Right forelimb (tissue), 1 donor: Measurements from ENCODE around the gene CTSE.
A peak's percentile ranks its signal among the peaks of the same experiment; 100 is the strongest.
"Not testable (repeated sequence)": the region's sequence is repeated elsewhere in the genome, so short reads cannot be mapped to it uniquely, and the experiment has no call there.

Experiments used
- DNase-seq: peaks from one replicate; pipeline ENCODE4 v3.0.0-alpha.2; 2018

The CTSE gene

DNA sequence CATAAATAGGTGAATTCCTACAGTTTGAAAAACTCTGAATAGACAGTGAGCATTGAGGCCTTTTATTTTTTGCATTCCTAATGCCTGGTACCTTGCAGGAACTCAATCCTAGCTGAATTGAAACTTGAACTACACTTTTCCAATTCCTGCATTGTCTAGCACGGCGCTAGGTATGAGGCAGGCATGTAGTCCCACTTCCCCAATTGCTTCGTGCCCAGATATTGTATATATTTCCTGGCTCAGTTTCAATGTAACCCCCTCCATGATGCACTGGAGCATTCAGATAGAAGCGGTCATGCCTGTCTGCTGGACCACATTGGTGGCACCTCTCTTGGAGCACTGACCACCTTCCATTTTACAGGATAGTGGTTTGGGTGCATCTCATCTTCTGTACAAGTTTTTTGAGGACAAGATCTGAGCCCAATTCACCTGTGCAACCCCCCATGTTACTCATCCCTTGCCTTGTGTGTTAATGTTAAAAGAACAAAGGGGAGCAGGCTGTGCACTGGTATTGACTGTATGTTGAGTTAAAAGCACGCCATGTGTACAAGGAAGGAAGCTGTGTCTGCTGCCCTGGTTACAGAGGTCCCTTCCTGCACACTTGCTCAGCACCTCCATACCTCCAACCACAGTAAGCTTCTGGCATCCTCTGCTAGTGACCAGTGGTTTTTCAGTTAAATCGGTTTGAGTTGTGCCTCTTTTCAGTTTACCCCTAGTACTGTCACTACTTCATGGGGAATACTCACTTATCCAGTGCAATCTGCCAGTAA is 10.5 kb downstream of the CTSE start:
- DNase-seq: no peak

DNA sequence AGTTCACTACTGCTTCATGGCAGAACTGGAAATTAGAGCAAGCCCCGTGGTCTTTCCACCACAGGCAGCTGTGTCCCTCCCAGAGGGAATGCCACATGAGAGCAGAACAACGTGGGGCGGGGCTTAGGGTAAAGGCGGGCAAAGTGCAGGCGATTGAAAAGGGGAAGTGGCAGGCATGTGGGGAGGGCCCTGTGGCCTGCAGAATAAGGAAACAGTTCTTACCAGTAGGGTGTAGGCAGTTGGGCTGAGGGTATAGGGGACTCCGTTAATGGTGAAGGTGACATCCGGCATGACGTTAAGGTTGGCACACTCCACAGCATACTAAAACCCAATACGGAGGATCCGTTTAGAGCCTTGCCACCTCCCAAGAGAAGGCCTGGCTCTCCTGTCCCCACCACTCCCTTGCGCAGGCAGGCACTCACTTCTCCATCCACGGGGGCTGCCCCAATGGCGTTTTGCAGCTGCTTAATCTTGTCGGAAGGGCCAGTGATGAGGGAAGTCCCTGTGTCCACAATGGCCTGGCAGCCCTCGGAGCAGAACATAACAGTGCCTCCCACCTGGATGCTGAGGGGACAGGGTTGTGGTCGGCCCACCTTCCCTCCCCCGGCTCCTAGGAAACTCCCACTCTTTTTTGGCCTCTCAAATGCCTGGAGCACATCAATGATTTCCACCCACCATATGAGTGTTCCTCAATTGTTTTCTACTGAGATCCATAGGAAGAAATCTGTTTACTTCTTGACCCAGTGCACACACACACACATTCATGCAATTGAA is 11.4 kb downstream of the CTSE start:
- peak; percentile 60 for DNase-seq

DNA sequence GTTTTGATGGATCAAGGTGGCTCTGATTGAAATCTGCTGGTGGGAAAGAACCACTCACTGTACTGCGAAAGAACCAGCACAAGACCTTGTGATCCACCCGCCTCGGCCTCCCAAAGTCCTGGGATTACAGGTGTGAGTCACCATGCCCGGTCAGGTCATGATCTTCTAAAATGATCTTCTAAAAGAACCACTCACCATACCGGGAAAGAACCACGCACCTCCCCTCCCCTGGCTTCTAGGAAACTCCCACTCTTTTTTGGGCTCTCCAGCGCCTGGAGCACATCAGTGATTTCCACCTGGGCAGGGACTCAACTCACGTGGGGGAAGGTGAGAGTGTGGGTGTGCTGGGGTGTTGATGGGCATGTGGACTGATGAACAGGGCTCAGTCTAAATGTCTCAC is 12.6 kb downstream of the CTSE start:
- no peak for DNase-seq

DNA sequence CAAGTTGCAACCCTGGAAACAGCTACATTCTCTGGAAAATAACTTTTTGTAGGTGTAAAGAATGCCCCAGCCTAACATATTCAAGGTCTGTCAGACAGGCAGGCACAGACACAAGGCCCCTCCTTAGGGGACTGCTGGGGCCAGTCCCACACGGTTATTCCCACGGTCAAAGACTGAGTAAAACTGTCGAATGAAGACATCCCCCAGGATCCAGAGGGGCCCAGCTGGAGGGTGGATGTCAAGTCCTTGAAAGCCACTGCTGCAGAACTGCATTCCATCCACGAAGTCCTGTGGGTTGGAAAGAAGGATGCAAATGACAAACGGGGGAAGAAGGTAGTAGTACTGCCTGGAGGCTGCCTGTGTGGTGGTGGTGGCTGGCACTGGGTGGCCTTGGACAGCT is 13.6 kb downstream of the CTSE start:
- DNase-seq: no peak

DNA sequence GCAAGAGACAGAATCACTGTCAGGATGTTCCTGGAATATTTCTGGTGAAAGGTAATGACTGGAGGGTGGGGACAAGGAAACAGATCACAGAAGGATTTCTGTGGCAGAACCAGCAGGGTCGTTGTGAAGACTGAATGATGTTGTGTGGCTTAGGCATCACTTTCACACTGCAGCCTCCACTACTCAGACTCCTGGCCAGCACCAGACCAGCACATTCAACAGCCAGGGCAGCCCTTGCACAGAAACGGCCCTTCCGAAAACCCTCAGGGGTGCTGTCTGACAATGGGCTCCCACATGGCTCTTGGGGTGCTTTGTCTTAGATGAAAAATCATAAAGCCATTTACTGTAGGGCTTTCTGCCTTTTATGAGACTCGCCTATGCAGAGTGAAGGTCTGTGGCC is 16.7 kb downstream of the CTSE start:
- DNase-seq: no peak

DNA sequence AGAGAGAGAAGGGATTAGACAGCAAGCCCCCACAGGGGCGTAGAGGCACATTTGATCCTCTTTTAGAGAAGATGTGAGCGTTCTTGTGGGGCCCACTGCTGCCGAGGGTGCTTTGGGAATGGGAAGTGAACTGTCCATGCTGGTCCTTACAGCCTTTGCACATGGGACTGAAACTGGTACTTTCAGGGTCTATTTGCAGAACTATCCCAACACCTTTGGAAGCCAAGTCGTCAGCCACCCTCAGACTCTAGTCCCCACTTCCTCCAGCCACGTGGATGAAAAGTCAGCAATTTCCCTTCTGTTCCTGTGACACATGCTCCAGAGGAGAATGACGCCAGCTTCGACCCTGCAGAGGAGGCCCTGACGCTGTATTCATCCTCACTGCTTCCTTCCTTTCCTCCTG is 17.9 kb downstream of the CTSE start:
- no peak for DNase-seq

DNA sequence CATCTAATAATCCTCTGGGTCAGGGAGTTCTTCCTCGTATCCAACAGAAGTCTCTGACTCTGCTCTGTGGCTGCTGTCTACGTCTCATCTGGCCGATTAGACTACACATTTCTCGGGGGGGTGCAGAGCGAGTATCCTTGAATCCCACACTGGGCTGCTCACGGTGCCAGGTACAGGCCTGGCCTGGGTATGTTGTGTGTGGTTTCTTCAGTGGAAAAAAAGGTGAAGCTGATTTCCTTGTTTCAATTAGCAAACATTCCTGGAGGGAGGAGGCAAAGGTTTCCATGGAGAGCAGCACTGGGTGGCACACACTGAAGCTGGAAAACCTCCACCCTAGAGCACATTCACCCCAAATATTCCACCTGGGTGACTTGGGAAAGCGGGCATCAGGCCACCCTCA is 18.5 kb downstream of the CTSE start:
- no peak for DNase-seq

DNA sequence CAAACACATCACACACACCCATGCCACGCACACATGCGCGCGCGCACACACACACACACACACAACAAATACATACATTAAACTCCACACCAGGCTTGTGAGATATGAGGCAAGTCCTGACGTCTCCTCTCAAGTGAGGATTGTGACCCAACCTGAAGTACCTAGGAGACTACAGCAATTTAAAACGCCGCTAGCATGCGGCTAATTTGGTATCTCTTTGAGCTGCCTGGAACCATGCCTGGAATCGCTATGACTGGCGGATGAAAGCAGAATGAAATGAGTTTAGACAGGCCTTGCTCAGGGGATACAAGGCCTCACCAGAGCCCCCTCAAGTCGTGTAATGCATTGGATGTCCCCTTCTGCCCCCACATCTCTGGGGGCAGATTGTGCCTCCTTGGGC is 18.9 kb downstream of the CTSE start:
- DNase-seq: no peak

DNA sequence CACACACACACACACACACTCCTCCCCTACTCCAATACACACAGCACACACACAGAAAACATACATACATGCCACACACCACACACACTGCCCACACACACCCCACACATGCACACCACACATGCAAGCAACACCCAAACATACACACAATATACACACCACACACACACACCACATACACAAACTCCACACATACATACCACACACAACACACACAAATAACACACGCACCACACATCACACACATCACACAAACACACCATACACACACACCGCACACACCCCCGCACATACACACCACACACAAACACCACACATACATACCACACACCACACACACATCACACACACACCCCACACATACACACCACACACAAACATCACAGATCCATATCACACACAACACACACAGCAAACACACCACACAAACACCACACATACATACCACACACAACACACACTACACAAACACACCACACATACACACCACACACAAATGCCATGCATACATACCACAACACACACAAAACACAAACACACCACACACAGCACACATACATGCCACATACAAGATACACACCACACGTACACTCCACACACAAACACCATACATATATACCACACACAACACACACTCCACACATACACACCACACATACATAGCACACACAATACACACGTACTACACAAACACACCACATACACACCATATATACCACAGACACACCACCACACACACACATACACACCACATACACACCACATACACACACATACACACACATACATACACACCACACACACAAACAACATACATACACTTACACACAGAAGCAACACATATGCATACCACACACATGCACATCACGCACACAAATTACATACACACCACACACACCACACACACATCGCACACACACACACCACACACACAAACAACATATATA is 19.6 kb downstream of the CTSE start:
- no peak for DNase-seq

DNA sequence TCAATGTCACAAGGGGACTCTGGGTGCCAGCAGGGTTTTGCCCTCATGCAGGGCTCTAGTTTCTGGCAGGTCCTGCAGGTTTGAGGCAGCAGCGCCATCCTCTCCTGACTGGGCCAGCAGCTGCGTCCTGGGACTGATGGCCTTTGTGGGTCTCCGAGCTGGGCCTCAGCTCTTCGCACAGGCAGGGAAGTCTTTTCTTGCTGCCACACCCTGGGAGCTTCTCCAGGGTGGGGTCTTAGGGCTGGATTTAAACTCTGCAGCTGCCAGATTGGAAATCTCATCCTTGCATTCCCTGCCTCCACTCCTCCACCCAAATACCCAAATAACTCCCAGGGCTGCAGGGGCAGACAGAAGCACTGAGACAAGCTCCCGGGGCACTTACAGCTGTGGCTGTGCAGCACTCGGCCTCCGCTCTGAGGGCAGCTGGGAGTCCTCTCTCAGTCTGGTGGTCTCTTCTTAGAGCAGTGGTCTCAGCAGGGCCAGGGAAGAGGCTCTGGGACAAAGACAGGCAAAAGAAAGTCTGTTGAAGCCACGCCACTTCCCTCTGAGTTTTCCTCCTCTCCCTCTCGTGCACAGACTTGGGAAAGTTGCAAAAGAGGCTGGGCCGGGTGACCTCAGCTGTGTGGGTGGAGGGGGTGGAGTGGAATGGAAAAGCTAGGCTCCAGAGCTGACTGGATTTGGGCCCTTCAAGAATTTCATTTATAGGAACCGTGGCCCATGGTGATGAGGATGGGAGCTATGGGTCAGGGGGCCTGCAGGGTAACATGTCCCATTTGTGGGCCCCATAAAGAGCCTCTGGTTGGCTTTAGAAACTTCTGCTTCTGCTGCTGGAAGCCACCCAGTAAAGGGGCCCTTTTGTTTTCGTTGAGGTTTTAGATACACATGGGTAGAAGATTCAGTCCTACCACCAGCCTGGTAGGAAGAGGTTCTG is 20.6 kb downstream of the CTSE start, which contains the start of gene RAB7B:
Gene RAB7B (minus strand): TSS at position 525 of the 931 bp plus-strand sequence. CDS start 9,260 bp downstream, outside the sequence.
- DNase-seq: peak; percentile 81

DNA sequence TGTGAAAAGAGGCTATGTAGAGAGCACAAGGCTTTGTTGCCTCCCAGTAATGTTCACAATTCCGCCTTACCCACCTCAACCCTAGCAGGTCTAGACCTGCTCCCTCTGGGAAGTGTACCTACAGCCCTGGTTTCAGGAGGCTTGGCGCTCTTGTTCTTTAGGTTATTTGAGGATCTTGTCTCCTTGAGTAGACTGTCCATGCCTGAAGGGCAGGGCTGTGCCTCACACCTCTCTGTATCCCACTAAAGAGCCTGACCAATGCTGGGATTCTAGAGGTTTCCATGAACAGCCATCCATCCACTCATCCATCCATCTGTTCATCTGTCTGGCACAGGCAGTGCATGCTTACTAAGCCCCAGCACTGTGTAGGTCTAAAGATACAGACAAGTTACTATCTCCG is 21.5 kb downstream of the CTSE start:
- DNase-seq: no peak

DNA sequence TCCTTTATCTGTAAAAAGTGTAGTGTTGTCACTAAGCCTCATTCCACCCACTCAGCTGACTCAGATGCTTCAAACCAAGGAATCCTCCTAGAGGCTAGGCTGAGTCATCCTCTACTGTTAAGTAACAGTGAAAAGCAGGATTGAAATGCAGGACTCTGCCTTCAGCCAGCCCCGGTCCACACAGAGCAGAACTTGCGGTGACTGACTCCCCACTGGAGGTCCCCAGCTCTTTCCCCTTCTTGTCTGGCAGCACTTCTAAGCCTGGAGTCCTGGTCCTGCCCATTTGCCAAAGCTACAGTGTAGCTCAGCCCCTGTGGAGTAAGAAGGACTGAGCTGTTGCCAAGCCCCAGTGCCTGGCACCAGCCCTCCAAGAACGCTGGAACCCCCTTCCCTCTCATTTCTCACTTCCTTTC is 22.2 kb downstream of the CTSE start:
- no peak for DNase-seq

DNA sequence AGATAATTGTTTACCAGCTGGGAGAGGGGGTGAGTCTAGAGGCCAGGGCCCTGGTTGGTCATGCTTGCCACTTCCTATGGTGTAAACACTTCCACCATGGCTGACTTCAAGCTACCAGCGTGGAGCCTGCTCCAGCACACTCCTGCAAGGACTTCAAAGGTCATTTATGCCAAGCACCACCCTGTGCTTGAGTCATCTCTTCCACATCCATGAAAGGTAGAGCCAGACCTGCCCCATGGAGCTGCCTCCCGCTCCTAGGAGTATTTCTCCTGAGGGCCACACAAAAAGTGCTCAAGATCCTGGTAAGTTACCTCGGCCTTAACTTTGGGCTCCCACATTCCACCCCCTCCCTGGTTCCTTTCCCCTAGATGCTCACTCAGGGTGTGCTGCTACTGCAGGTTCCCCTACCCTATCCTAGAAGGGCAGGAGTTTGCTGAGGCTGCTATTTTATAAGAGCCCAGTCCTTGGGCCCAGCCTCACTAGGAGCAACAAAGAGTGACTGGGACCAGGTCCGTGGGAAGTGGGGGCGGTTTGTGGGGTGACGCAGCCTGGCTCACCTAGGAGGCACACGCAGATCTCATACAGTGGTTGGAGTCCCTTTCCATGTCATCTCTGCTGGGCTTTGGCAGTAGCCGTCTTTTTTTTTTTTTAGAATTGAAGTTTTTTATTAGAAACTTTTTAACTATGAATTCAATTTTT is 22.9 kb downstream of the CTSE start:
- DNase-seq: no peak

DNA sequence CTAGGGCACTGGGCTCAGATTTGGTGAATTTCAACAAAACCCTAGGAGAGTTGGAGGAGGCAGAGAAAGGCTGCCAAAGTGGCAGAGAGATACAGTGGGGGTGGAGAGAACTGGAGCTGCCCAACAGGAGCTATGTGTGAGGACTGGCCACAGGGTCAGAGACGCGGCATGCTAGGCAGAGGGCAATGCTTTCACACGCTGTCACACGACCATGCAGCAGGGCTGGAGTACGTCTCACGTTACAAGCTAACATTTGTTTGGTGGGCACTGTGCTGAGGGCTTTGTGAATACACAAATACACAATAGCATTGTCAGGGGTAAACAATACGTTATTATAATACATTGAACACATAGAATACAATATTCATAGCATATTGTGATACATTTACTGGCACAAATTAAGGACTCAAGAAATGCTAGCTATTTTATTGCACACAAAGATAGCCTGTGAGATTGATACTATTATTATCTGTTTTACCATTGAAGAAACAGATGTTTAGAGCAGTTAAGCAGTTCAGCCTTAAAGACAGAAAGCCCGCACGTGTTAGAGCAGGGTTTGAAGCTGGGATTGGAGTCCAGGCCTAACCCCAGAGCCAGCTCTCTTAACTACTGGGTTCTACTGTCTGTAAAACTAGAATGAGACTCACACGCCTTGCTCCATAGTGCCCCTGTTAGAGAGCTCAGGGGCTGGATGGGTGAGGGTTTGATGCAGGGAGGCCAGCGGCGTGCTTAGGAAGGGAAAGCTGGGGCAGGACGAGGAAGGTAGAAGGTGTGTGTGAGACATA is 25.0 kb downstream of the CTSE start:
- no peak for DNase-seq

DNA sequence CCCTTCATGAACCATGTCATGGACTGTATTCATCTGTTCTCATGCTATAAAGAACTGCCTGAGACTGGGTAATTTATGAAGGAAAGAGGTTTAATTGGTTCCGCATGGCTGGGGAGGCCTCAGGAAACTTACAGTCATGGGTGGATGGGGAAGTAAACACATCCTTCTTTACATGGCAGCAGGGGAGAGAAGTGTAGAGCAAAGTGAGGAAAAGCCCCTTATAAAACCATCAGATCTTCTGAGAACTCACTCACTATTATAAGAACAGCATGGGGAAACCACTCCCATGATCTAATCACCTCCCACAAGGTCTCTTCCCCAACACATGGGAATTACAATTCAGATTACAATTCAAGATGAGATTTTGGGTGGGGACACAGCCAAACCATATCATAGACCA is 27.1 kb downstream of the CTSE start:
- not testable (repeated sequence) for DNase-seq

DNA sequence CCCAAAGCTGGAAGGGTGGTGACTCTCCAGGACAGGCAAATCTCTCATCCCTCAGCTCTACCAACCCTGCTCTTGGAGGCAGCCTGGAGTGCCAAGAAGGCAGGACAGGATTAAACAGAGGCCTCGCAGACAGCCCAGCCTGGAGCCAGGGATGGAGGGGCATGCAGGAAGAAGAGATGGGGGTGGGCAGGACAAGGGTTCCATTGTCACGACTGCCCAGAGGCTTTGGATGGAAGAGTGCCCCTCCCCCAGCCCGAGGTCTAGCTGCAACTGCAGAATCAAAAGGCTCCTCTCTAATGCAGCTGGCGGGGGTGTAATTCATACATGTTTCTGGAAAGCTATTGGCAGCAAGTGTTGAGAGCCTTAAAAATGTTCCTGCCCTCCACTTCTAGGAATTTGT is 29.3 kb downstream of the CTSE start:
- DNase-seq: peak; percentile 70

DNA sequence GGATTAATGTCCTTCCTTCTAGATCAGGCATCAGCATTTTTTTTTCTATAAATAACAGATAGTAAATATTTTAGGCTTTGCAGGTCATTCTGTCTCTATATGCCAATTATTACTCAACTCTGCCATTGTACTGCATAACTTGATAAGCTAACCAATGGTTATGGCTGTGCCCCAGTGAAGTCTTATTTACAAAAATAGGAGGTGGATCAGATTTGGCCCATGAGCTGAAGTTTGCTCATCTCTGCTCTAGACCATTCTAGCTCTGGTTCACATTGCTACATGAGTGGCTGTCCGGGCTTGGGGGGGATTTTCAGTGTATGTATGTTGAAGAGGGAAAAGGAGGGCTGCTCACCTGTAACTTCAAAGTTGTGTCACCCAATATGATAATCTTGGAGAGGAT is 30.6 kb downstream of the CTSE start:
- DNase-seq: no peak

DNA sequence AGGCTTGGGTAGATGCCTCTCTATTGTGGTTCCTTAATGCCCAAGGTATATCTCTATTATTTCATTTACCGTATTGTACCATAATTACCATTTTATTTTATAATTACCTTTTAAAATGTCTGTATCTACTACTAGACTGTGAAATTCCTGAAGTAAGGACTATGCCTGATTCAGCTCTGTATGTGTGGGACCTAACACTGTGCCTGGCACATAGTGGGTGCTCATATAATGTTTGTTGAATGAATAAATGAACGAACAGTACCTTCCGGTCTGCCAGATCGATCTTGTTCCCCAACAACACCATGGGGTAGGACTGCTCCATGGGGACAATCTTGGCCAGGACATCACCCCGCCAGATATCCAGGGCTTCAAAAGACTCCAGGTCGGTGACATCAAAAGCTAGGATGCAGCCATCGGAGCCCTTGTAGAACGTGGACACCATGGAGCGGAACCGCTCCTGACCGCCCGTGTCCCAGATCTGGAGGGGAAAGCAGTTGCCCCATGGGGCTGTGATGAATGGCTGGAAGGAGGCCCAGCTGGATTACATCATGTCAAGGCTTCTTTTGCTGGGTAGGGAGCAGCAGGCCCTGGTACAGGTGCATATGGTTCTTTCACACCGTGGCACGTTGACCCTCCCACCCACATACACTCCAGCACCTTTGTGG is 31.3 kb downstream of the CTSE start:
- DNase-seq: no peak

DNA sequence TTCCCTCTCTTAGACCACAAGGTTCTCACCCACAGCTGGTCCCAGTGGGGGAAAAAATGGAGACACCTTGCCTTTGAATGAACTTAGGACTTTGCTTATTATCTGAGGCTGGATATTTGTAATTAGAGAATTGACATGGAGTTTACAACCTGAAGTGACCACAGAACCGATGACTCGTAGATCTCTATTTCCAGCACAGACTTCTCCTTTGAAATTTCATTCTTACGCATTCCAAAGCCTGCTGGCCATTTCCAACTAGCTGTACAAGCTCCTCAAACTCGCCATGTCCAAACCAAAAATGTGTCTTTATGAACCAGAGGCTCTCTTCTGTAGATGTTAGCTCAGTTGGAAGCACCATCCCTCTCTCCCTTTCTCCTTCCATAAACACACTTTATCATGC is 32.5 kb downstream of the CTSE start:
- no peak for DNase-seq

DNA sequence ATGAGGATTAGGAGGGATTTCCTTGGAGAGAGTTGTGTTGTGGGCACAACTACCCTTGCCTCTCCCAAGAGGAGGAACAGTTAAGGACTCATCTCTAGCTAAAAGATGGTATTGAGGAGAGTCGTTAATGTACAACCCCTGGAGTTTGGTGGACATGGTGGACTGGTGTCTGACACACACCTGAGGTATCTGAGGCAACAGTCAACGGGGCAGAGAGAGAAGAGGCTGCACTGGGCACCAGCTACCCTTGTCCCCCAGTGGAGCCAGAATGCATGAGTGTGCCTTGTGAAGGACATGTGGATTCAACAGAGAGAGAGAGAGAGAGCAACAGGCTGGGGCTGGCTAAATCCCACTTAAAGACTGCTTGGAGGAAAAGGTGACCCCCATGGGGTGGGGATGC is 33.5 kb downstream of the CTSE start:
- no peak for DNase-seq
